ENCODE data around the gene SHC2. TPM values are rescaled to one million over a fixed set of nuclear protein-coding genes. Genes with fewer than 3 reads are reported as not detected.
A peak's percentile ranks its signal among the peaks of the same experiment; 100 is the strongest.

Gene SHC2
- total and polyA plus RNA-seq, 2 experiments from 2014 or later: 50.8 to 111 TPM

GRCh38 chr19:464208-464545, 3.3 kb upstream of the SHC2 start:
- no peaks in the 10 kb centered on the region for H3K36me3 ChIP-seq (replicated peaks; ENCODE audit: insufficient read depth, low read depth)
- WGBS (ENCODE audit: low lambda C conversion rate, missing lambda C conversion rate): 76% methylated on average over 3 of the region's 9 CpGs
- H4K20me1 ChIP-seq (ENCODE audit: insufficient read depth, poor library complexity, severe bottlenecking): no peaks in the 10 kb centered on the region
- H3K4me1 ChIP-seq (ENCODE audit: insufficient read depth): peaks cover 7% of the 10 kb centered on the region
- no peaks in the 10 kb centered on the region for H3K9me2 ChIP-seq (replicated peaks; ENCODE audit: insufficient read depth)
- H3K4me3 ChIP-seq: no peak overlapping the region
- H3K79me2 ChIP-seq: peaks cover 6% of the 10 kb centered on the region
- H3K27me3 ChIP-seq: no peaks in the 10 kb centered on the region
- H3K9me3 ChIP-seq (ENCODE audit: low read depth): no peaks in the 10 kb centered on the region
- TF ChIP-seq EZH2 (IDR thresholded peaks at IDR 0.05; ENCODE audit: borderline replicate concordance): no peak
- no peak for TF ChIP-seq EZH2phosphoT487 (IDR thresholded peaks at IDR 0.05; ENCODE audit: low read depth, severe bottlenecking, unreplicated experiment)
- no peak for TF ChIP-seq CTCF (IDR thresholded peaks at IDR 0.05; ENCODE audit: poor library complexity)
- H3K4me2 ChIP-seq: no peak overlapping the region
- no peak for DNase-seq (ENCODE audit: low spot score)
- H2AFZ ChIP-seq: no peak overlapping the region
- H3K27ac ChIP-seq: no peak overlapping the region

GRCh38 chr19:463483-464207, 2.8 kb upstream of the SHC2 start:
- no peak overlapping the region for H3K4me2 ChIP-seq
- no peaks in the 10 kb centered on the region for H3K27me3 ChIP-seq
- H3K27ac ChIP-seq: no peak overlapping the region
- DNase-seq (ENCODE audit: low spot score): no peak
- no peak overlapping the region for H3K4me3 ChIP-seq
- no peaks in the 10 kb centered on the region for H3K9me2 ChIP-seq (replicated peaks; ENCODE audit: insufficient read depth)
- H3K36me3 ChIP-seq (replicated peaks; ENCODE audit: insufficient read depth, low read depth): no peaks in the 10 kb centered on the region
- no peaks in the 10 kb centered on the region for H4K20me1 ChIP-seq (ENCODE audit: insufficient read depth, poor library complexity, severe bottlenecking)
- peaks cover 10% of the 10 kb centered on the region for H3K4me1 ChIP-seq (ENCODE audit: insufficient read depth)
- peaks cover 11% of the 10 kb centered on the region for H3K79me2 ChIP-seq
- TF ChIP-seq CTCF (IDR thresholded peaks at IDR 0.05; ENCODE audit: poor library complexity): no peak
- WGBS (ENCODE audit: low lambda C conversion rate, missing lambda C conversion rate): 92% methylated on average over 26 of the region's 35 CpGs
- H2AFZ ChIP-seq: no peak overlapping the region
- H3K9me3 ChIP-seq (ENCODE audit: low read depth): no peaks in the 10 kb centered on the region

GRCh38 chr19:461721-462551, 1.1 kb upstream of the SHC2 start:
- Histone ChIP-seq H3K27me3 (no peaks in the 10 kb centered on the region), H4K20me1 (ENCODE audit: insufficient read depth, poor library complexity, severe bottlenecking) (peaks cover 3% of the 10 kb centered on the region), H3K4me3 (no peak overlapping the region), H3K9me3 (ENCODE audit: low read depth) (no peaks in the 10 kb centered on the region), H3K36me3 (replicated peaks; ENCODE audit: insufficient read depth, low read depth) (no peaks in the 10 kb centered on the region), H2AFZ (no peak overlapping the region), H3K27ac (peak overlapping the region; percentile 38), H3K4me1 (ENCODE audit: insufficient read depth) (peaks cover 10% of the 10 kb centered on the region), H3K9me2 (replicated peaks; ENCODE audit: insufficient read depth) (no peaks in the 10 kb centered on the region), H3K4me2 (peak overlapping the region; percentile 99), H3K79me2 (peaks cover 20% of the 10 kb centered on the region)
- TF ChIP-seq EZH2phosphoT487 (IDR thresholded peaks at IDR 0.05; ENCODE audit: low read depth, severe bottlenecking, unreplicated experiment) (no peak), EZH2 (IDR thresholded peaks at IDR 0.05; ENCODE audit: borderline replicate concordance) (no peak), CTCF (IDR thresholded peaks at IDR 0.05; ENCODE audit: poor library complexity) (no peak)
- WGBS (ENCODE audit: low lambda C conversion rate, missing lambda C conversion rate): 15% methylated on average over 29 of the region's 60 CpGs
- peak; percentile 83 for DNase-seq (ENCODE audit: low spot score)

Measured in hepatocyte (in vitro differentiated cells).